Left ventricle myocardium inferior (tissue), 1 donor: ENCODE data around the gene WNT7A. TPM values are rescaled to one million over a fixed set of nuclear protein-coding genes. Genes with fewer than 3 reads are reported as not detected.

Experiments
- DNase-seq: peaks from one replicate; pipeline ENCODE4 v3.0.0-alpha.2; 2020
- H3K27ac ChIP-seq: fragments of 200-600 bp; replicated peaks from 2 replicates; pipeline ENCODE4 v1.8.0; 2021
- H3K27me3 ChIP-seq: fragments of 200-600 bp; 2 replicates; pipeline ENCODE4 v1.8.0; 2021; ENCODE audit warnings: low read depth
- H3K36me3 ChIP-seq: fragments of 200-600 bp; 2 replicates; pipeline ENCODE4 v1.8.0; 2021
- H3K4me1 ChIP-seq: fragments of 200-600 bp; 2 replicates; pipeline ENCODE4 v1.8.0; 2021
- H3K4me3 ChIP-seq: fragments of 200-600 bp; 2 replicates; pipeline ENCODE4 v1.8.0; 2021; ENCODE audit warnings: mild to moderate bottlenecking, moderate library complexity
- H3K9me3 ChIP-seq: fragments of 200-600 bp; replicated peaks from 2 replicates; pipeline ENCODE4 v1.8.0; 2021
- CTCF ChIP-seq: fragments of 200-600 bp; IDR thresholded peaks from 2 replicates; pipeline ENCODE4 v1.8.0; 2021; ENCODE audit warnings: antibody characterized with exemption, mild to moderate bottlenecking, borderline replicate concordance
- intact Hi-C: fragments of 100-400 bp; cut with micrococcal nuclease; formaldehyde crosslinking; loops from one replicate; pipeline ENCODE4 v1.11.0; 2022
- total RNA-seq: library from RNA; stranded (reverse); fragmentation: NEBNext Ultra II Directional; extraction: Animal tissue kit (Norgen Biotek cat#: 25700); gene quantifications from one replicate; pipeline ENCODE4 v1.2.1, GENCODE V29; 2021
- donor health status: DM: no; HTN: yes; CAD: no; lungs with severe emphysema.

The WNT7A gene
- total RNA-seq, 1 donor from 2014 or later = not detected

GRCh38 chr3:13887495-13888300 is 7.8 kb upstream of the WNT7A start:
- no peak for DNase-seq
- Histone ChIP-seq H3K27ac (no peak overlapping the region), H3K4me3 (no peak overlapping the region), H3K36me3 (no peaks in the 10 kb centered on the region), H3K9me3 (peaks cover 7% of the 10 kb centered on the region), H3K27me3 (peaks cover 54% of the 10 kb centered on the region), H3K4me1 (peaks cover 9% of the 10 kb centered on the region)
- TF ChIP-seq CTCF = no peak
- intact Hi-C loops = no loop called here

DNA sequence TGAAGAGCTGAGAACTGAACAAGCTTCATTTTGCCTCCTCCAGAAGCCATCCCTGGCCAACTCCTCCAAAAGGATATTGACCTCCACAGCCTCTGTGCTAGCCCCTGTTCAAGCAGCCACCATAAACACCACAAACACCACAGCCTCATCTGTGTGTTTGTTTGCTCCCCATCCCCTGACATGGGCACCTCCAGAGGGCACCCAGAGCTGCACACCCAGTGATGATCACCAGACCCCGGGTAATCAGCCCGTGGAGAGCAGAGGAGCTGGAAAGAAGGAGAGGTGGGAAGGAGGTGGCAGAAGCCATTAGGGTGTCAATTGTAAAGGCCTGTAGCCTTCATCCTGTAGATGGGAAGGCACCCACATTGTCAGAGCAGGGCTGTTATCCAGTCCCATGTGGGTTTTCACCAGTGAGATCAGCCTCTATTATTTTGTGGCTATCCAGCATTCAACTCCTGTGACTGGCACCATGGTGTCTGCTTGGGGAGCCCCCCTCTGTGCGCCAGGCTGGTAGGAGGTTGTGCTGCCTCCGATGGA is 6.8 kb upstream of the WNT7A start:
- peaks cover 64% of the 10 kb centered on the region for H3K27me3 ChIP-seq

DNA sequence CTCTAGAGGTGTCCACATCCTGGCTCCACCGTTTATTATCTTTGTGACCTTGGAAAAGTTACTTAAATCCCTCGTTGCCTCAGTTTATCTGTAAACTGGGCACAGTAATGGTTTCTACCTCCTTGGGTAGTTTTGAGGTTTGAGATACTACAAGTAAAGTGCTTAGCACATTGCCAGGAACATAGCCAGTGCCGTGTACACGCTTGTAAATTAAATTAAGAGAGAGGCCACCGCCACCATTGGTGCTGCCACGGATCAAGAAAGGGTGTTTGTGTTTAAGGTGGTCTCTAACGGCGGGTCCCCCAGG is 5.8 kb upstream of the WNT7A start:
- Histone ChIP-seq H3K36me3 (no peaks in the 10 kb centered on the region), H3K27me3 (peaks cover 74% of the 10 kb centered on the region), H3K4me3 (no peak overlapping the region), H3K4me1 (peaks cover 6% of the 10 kb centered on the region), H3K27ac (no peak overlapping the region), H3K9me3 (peaks cover 5% of the 10 kb centered on the region)
- TF ChIP-seq CTCF = no peak
- intact Hi-C loops = no loop called here
- no peak for DNase-seq

More for the DNA sequence above, 6.8 kb upstream of the WNT7A start:
- no peaks in the 10 kb centered on the region for H3K36me3 ChIP-seq
- H3K9me3 ChIP-seq = peaks cover 5% of the 10 kb centered on the region
- H3K27ac ChIP-seq = no peak overlapping the region
- intact Hi-C loops = no loop called here
- H3K4me1 ChIP-seq = peaks cover 9% of the 10 kb centered on the region
- TF ChIP-seq CTCF = no peak
- no peak overlapping the region for H3K4me3 ChIP-seq
- no peak for DNase-seq

GRCh38 chr3:13884851-13885703 is 5.2 kb upstream of the WNT7A start:
- intact Hi-C loops = no loop called here
- H3K27me3 ChIP-seq = peaks cover 80% of the 10 kb centered on the region
- peaks cover 5% of the 10 kb centered on the region for H3K9me3 ChIP-seq
- DNase-seq = no peak
- H3K27ac ChIP-seq = no peak overlapping the region
- H3K36me3 ChIP-seq = no peaks in the 10 kb centered on the region
- peaks cover 8% of the 10 kb centered on the region for H3K4me1 ChIP-seq
- peak; percentile 51 for TF ChIP-seq CTCF
- no peak overlapping the region for H3K4me3 ChIP-seq

DNA sequence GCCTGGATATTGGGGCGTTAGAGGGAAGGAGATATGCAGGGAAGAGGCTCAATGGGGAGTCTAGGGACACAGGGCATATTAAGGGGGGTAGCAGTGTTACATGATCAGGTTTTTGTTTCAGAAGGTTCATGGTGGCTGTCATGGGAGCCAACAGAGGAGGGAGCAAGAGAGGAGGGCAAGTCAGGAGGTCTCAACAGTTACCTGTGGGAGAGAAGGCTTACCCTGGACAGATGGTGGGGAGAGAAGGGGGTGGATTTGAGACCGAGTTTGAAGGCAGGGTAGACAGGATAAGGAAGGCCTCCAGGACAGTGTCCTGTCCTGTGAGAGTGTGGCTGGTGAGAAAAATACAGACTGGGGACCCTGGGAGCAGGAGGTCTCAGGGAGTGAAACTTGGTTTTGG is 3.8 kb upstream of the WNT7A start:
- Histone ChIP-seq H3K9me3 (peaks cover 5% of the 10 kb centered on the region), H3K4me1 (peaks cover 22% of the 10 kb centered on the region), H3K4me3 (no peak overlapping the region), H3K36me3 (no peaks in the 10 kb centered on the region), H3K27me3 (peaks cover 94% of the 10 kb centered on the region), H3K27ac (no peak overlapping the region)
- intact Hi-C loops = no loop called here
- no peak for DNase-seq
- TF ChIP-seq CTCF = no peak
